Nephron progenitor cell (in vitro differentiated cells): ENCODE data around the gene TUBG2.
"Not testable (repeated sequence)": the region's sequence is repeated elsewhere in the genome, so short reads cannot be mapped to it uniquely, and the experiment has no call there.

ENCODE experiments used
- DNase-seq: peaks from one replicate; pipeline ENCODE4 v3.0.0; 2021
- H3K27ac Mint-ChIP-seq: 2 replicates; pipeline ENCODE4 v1.8.0; 2021; ENCODE audit warnings: mild to moderate bottlenecking, moderate library complexity, mixed read lengths
- H3K27me3 Mint-ChIP-seq: 2 replicates; pipeline ENCODE4 v1.8.0; 2021; ENCODE audit warnings: mild to moderate bottlenecking, low read depth, mixed read lengths; ENCODE audit not compliant: poor library complexity
- H3K36me3 Mint-ChIP-seq: 2 replicates; pipeline ENCODE4 v1.8.0; 2021; ENCODE audit warnings: low read depth, mixed read lengths
- H3K4me1 Mint-ChIP-seq: 2 replicates; pipeline ENCODE4 v1.8.0; 2021; ENCODE audit warnings: mixed read lengths
- H3K4me3 Mint-ChIP-seq: 2 replicates; pipeline ENCODE4 v1.8.0; 2021; ENCODE audit warnings: mild to moderate bottlenecking, moderate library complexity, mixed read lengths
- H3K9me3 Mint-ChIP-seq: 2 replicates; pipeline ENCODE4 v1.8.0; 2021; ENCODE audit warnings: mild to moderate bottlenecking, moderate library complexity, mixed read lengths
- CTCF ChIP-seq: fragments of 200-600 bp; sonication (generic); IDR thresholded peaks from 2 replicates; pipeline ENCODE4 v1.5.0; 2021; ENCODE audit warnings: antibody characterized with exemption

The TUBG2 gene

GRCh38 chr17:42618442-42619150 lies 40.5 kb upstream of the TUBG2 start:
- no peaks in the 10 kb centered on the region for H3K9me3 Mint-ChIP-seq
- no peaks in the 10 kb centered on the region for H3K27me3 Mint-ChIP-seq
- peak overlapping the region; percentile 57 for H3K27ac Mint-ChIP-seq
- TF ChIP-seq CTCF: no peak
- DNase-seq: peak; percentile 19
- peaks cover 12% of the 10 kb centered on the region for H3K4me1 Mint-ChIP-seq
- peaks cover 23% of the 10 kb centered on the region for H3K36me3 Mint-ChIP-seq
- no peak overlapping the region for H3K4me3 Mint-ChIP-seq

GRCh38 chr17:42621987-42622386 lies 37.1 kb upstream of the TUBG2 start:
- H3K27ac Mint-ChIP-seq, H3K4me3 Mint-ChIP-seq, H3K36me3 Mint-ChIP-seq, H3K9me3 Mint-ChIP-seq, H3K27me3 Mint-ChIP-seq, DNase-seq: not testable (repeated sequence)
- peaks cover 12% of the 10 kb centered on the region for H3K4me1 Mint-ChIP-seq

GRCh38 chr17:42623271-42623670 lies 35.8 kb upstream of the TUBG2 start:
- H3K27me3 Mint-ChIP-seq: peaks cover 4% of the 10 kb centered on the region
- H3K9me3 Mint-ChIP-seq: no peaks in the 10 kb centered on the region
- H3K36me3 Mint-ChIP-seq: no peaks in the 10 kb centered on the region

DNA sequence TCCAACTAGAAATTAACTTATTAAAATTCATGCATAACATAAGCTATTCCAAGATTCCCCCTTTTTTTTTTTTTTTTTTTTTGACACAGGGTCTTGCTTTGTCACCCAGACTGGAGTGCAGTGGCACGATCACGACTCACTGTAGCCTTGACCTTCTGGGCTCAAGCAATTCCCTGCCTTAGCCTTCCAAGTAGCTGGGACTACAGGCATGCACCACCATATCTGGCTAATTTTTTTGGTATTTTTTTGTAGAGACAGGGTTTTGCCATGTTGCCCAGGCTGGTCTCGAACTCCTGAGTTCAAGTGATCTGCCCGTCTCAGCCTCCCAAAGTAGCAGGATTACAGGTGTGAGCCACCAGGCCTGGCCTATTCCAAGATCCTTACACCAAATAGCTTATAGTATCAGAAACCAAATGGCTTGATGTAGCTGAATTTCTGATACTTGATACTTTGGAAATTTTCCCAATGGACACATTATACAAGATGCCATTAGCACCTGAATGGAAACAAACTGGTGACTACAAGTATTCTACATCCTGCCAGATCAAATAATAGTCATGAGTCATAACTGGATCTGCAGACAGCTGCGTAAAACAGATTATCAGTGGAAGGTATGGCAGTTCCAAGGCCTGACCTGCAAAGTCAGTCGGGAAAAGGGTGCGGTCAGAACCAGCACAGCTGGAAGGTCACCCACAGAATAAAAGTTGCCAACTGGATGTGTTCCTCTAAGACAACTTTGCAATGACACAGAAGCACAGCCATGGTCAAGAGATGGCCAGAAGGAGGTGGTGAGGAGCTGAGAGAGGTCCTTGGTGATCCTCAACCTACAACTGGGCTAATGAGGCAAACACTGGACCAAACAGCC lies 35.1 kb upstream of the TUBG2 start:
- DNase-seq: no peak
- no peaks in the 10 kb centered on the region for H3K36me3 Mint-ChIP-seq
- H3K27me3 Mint-ChIP-seq: peaks cover 4% of the 10 kb centered on the region
- peaks cover 7% of the 10 kb centered on the region for H3K4me1 Mint-ChIP-seq
- TF ChIP-seq CTCF: no peak
- H3K4me3 Mint-ChIP-seq: no peak overlapping the region
- no peaks in the 10 kb centered on the region for H3K9me3 Mint-ChIP-seq
- H3K27ac Mint-ChIP-seq: no peak overlapping the region

More at GRCh38 chr17:42623271-42623670, 35.8 kb upstream of the TUBG2 start:
- no peak for DNase-seq
- Mint-ChIP-seq H3K4me3 (no peak overlapping the region), H3K27ac (no peak overlapping the region), H3K4me1 (peaks cover 14% of the 10 kb centered on the region)
- TF ChIP-seq CTCF: no peak

DNA sequence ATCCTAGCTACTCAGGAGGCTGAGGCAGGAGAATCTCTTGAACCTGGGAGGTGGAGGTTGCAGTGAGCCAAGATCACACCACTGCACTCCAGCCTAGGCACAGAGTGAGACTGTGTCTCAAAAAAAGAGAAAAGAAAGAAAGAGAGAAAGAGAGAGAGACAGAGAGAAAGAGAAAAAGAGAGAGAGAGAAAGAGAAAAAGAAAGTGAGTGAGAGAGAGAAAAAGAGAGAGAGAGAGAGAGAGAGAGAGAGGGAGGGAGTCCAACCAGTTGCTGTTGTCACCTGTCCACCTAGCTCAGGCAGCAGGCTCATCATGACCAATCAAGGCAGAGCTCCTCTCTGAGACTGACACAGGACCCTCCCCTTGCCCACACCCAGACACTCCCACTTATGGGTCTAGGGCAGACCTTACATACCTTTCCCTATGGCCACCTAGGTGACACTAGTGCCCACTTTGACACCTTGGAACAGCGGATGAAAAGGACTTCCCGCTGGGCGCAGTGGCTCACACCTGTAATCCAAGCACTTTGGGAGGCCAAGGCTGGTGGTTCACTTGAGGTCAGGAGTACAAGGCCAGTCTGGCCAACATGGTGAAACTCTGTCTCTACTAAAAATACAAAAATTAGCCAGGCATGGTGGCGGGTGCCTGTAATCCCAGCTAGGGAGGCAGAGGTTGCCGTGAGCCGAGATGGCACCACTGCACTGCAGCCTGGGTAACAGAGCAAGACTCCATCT lies 31.9 kb upstream of the TUBG2 start:
- not testable (repeated sequence) for H3K27me3 Mint-ChIP-seq, H3K4me3 Mint-ChIP-seq, DNase-seq, H3K9me3 Mint-ChIP-seq, H3K36me3 Mint-ChIP-seq, H3K4me1 Mint-ChIP-seq, H3K27ac Mint-ChIP-seq

GRCh38 chr17:42629411-42630009 lies 29.6 kb upstream of the TUBG2 start:
- peaks cover 4% of the 10 kb centered on the region for H3K4me1 Mint-ChIP-seq
- no peak for DNase-seq
- no peak overlapping the region for H3K27ac Mint-ChIP-seq
- no peak for TF ChIP-seq CTCF
- no peaks in the 10 kb centered on the region for H3K36me3 Mint-ChIP-seq
- H3K4me3 Mint-ChIP-seq: no peak overlapping the region
- H3K27me3 Mint-ChIP-seq: peaks cover 11% of the 10 kb centered on the region
- no peaks in the 10 kb centered on the region for H3K9me3 Mint-ChIP-seq
